ENCODE results near the gene SOX30.

SOX30 gene

GRCh38 chr5:157670662-157671591, 18.7 kb upstream of the SOX30 start, which contains the start of gene C5orf52:
Gene C5orf52 (plus strand): TSS chr5:157671533. CDS start chr5:157671615, 82 bp downstream.
- TF ChIP-seq CTCF (IDR thresholded peaks at IDR 0.05) (no peak), ZFX (IDR thresholded peaks at IDR 0.05; ENCODE audit: borderline replicate concordance) (no peak)
- H3K27ac ChIP-seq, result no peak within 1 kb of the TSS

- no peak overlapping the region for H3K27ac ChIP-seq
- TF ChIP-seq CTCF (IDR thresholded peaks at IDR 0.05) (no peak), ZFX (IDR thresholded peaks at IDR 0.05; ENCODE audit: borderline replicate concordance) (no peak)
Observed at GRCh38 chr5:157669701-157670097, 17.5 kb upstream of the SOX30 start.

- TF ChIP-seq CTCF (IDR thresholded peaks at IDR 0.05), result no peak
- TF ChIP-seq ZFX (IDR thresholded peaks at IDR 0.05; ENCODE audit: borderline replicate concordance), result no peak
- H3K27ac ChIP-seq, result no peak overlapping the region
Observed at GRCh38 chr5:157668356-157668755, 16.1 kb upstream of the SOX30 start.

GRCh38 chr5:157665467-157666070, 13.3 kb upstream of the SOX30 start:
- TF ChIP-seq CTCF (IDR thresholded peaks at IDR 0.05) (no peak), ZFX (IDR thresholded peaks at IDR 0.05; ENCODE audit: borderline replicate concordance) (no peak)
- no peak overlapping the region for H3K27ac ChIP-seq

- TF ChIP-seq ZFX (IDR thresholded peaks at IDR 0.05; ENCODE audit: borderline replicate concordance), result no peak
- TF ChIP-seq CTCF (IDR thresholded peaks at IDR 0.05), result no peak
- H3K27ac ChIP-seq, result no peak overlapping the region
Observed at GRCh38 chr5:157659868-157660660, 7.8 kb upstream of the SOX30 start.

- no peak overlapping the region for H3K27ac ChIP-seq
- no peak for TF ChIP-seq ZFX (IDR thresholded peaks at IDR 0.05; ENCODE audit: borderline replicate concordance)
Observed at GRCh38 chr5:157658893-157659292, 6.7 kb upstream of the SOX30 start.

- H3K27ac ChIP-seq, result no peak overlapping the region
- TF ChIP-seq CTCF (IDR thresholded peaks at IDR 0.05) (no peak), ZFX (IDR thresholded peaks at IDR 0.05; ENCODE audit: borderline replicate concordance) (no peak)
Observed at GRCh38 chr5:157657516-157657915, 5.3 kb upstream of the SOX30 start.

Data from 22Rv1 (cell line).